GM12873 (cell line): ENCODE results near the gene BSDC1.

Experiments used
- TF ChIP-seq, protein P1 (sequence below): IDR thresholded peaks from 2 replicates; pipeline ENCODE4 v1.5.1; 2012; ENCODE audit warnings: low read depth, mild to moderate bottlenecking, moderate library complexity, low read length, control low read depth; ENCODE audit not compliant: insufficient read depth; ENCODE audit errors: missing control alignments

The BSDC1 gene

DNA sequence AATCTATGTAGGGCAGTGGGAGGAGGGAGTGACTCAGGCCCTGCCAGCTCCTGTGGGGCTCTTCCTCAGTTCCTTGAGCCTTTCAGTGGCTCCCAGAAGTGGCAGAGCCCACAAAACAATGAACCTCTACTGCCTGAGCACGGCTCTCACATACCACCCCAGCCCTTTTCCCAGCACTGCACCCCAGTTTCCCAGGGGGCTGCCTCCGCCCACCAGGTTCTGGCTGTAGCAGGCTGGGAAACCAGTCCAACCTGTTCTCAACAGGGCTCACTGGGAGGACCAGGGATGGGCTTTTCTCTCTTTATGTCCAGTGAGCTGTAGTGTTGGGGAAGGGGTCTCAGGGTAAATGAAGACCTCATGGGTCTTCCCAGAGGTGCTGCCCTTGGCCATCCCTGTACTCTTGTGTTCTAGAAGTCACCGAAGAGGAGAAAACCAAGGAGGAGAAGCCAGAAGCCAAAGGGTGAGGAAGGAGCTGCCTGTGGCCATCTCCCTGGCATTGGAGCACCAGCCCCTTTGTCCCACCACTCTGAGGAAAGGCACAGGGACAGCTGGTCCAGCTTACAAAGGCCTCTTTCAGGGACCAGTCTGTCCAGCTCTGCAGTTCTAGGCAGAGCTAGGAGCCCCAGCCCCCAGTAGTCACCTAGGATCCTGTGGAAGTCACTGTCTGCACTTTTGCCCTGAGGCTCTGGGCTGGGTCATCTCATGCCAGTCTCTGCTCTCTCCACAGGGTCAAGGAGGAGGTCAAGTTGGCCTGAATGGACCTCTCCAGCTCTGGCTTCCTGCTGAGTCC, 61.8 kb downstream of the BSDC1 start:
- TF ChIP-seq, protein P1, sequence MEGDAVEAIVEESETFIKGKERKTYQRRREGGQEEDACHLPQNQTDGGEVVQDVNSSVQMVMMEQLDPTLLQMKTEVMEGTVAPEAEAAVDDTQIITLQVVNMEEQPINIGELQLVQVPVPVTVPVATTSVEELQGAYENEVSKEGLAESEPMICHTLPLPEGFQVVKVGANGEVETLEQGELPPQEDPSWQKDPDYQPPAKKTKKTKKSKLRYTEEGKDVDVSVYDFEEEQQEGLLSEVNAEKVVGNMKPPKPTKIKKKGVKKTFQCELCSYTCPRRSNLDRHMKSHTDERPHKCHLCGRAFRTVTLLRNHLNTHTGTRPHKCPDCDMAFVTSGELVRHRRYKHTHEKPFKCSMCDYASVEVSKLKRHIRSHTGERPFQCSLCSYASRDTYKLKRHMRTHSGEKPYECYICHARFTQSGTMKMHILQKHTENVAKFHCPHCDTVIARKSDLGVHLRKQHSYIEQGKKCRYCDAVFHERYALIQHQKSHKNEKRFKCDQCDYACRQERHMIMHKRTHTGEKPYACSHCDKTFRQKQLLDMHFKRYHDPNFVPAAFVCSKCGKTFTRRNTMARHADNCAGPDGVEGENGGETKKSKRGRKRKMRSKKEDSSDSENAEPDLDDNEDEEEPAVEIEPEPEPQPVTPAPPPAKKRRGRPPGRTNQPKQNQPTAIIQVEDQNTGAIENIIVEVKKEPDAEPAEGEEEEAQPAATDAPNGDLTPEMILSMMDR, result no peak

DNA sequence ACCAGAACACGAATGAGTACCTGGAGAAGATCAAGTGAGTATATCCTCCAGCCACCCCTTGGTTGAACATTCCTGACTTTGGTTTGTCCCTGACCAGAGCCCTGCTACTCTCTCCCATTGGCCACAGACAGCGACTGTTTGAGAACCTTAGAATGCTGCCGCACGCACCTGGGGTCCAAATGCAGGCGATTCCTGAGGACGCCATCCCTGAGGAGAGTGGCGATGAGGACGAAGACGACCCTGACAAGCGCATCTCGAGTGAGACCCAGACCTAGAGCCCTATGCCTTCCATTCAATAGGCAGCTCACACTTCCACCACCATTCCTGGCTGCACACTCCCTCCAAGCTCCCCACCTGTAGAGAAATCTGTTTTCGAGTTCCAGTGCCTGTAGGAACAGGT, 62.7 kb downstream of the BSDC1 start:
- TF ChIP-seq, protein P1, result no peak

- TF ChIP-seq, protein P1, result no peak
Observed at GRCh38 chr1:32330558-32331151, 63.6 kb downstream of the BSDC1 start.

- TF ChIP-seq, protein P1, result no peak
Observed at GRCh38 chr1:32329931-32330466, 64.2 kb downstream of the BSDC1 start.

DNA sequence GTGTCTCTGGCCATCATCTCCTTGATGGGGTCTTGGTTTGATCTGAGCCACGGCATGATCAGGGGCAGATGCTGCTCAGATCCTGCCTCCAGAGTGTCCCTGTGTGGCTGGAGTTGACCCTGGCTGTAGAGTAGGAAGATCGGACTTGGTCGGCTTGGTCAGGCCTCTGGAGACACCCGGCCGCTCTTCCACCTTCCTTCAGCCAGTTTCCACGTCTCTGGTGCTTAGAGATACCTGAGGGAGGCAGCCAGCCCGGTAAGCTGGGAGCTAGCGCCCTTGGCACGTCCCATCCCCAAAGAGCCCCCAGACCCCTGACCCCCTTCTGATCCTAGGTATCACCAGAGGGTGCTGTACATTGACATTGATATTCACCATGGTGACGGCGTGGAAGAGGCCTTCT, 67.0 kb downstream of the BSDC1 start:
- TF ChIP-seq, protein P1, result no peak

GRCh38 chr1:32321712-32322291, 72.4 kb downstream of the BSDC1 start:
- TF ChIP-seq, protein P1, result no peak
